GM19455 (cell line): ENCODE results near the gene RTN4RL1.

Source experiments
- ATAC-seq: cut with Tn5 transposase; IDR thresholded peaks from one replicate; pipeline ENCODE4 v1.9.1; 2021; ENCODE audit not compliant: unreplicated experiment

RTN4RL1 gene

GRCh38 chr17:1928976-1929375 is 96.2 kb downstream of the RTN4RL1 start:
- ATAC-seq, result no peak

GRCh38 chr17:1920948-1921351 is 104.2 kb downstream of the RTN4RL1 start:
- ATAC-seq, result no peak

DNA sequence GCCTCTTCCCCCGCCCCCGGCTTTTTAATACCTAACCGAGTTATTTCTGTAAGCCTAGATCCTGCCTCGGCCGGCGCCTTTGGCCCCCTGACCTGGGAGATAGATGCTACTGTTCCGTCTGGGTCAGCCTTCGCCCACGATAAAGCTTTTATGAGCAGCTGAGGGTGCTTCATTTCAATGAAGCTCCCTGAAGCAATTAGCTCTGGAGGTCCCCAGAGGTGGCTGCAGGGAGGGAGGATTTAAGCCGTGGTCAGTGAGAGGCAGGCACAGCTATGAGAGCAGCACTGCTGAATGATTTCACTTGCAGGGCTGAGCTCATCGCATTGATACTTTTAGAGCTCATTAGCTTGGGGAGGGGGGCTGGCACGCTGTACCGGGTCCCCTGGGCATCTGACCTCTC is 105.9 kb downstream of the RTN4RL1 start:
- ATAC-seq, result no peak

- ATAC-seq, result no peak
These were observed 106.6 kb downstream of the RTN4RL1 start for GRCh38 chr17:1918346-1919162.

DNA sequence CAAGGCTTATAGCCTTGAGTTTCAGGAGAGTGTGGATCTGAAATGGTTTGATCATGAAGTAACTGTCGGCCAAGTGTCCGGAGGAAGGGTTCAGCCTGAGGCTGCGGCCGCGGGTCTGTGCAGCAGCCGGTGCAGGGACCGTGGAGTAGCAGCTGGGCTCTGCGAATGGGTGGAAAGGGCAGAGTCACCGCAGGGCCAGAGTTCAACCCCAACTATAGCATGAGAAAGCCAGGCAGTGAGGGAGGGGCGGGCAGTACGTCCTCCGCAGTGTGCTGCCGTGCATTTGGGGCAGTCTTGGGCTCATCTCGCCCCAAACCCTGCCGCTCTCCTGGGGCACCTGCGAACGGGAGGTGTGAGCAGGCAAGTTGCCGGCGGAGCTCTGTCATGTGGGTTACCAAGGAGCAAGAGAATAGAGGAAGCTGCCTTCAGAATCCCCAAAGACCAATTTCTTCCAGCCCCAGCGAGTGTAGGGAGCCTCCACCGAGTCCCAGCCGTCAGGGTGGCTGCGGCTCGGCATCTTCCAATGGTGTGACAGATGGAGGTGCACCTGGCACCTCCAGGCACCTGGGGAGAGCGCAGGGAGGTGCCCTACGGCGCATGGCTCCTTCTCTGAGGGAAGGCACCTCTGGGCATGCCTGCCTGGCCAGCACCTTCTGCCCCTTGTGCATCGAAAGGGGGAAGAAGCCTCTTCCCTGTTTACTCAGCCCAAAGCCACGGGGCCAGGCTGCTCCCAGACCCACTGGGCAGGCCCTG is 108.0 kb downstream of the RTN4RL1 start:
- no peak for ATAC-seq

DNA sequence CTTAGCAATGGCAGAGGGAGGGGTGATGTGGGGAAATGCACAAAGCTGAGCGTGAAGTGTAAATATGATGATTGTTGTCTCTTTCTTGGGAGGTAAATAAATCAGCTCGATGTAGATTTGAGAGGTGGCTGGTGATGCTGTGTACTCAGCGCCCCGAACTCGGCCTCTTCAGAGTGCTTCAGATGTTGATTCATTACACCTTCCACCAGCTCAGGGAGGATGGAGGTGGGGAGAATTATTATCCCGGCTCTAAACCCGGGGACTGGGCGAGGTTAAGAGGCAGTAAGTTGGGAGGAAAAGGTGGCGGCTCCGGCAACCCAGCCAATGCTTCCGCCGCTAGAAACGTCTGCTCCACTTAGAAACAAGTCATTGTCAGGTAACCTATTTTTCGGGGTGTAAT is 108.8 kb downstream of the RTN4RL1 start:
- ATAC-seq, result no peak

GRCh38 chr17:1915889-1916288 is 109.2 kb downstream of the RTN4RL1 start:
- ATAC-seq, result no peak

- no peak for ATAC-seq
These were observed 110.5 kb downstream of the RTN4RL1 start for GRCh38 chr17:1914661-1915083.

GRCh38 chr17:1913702-1914101 is 111.4 kb downstream of the RTN4RL1 start:
- ATAC-seq, result no peak

DNA sequence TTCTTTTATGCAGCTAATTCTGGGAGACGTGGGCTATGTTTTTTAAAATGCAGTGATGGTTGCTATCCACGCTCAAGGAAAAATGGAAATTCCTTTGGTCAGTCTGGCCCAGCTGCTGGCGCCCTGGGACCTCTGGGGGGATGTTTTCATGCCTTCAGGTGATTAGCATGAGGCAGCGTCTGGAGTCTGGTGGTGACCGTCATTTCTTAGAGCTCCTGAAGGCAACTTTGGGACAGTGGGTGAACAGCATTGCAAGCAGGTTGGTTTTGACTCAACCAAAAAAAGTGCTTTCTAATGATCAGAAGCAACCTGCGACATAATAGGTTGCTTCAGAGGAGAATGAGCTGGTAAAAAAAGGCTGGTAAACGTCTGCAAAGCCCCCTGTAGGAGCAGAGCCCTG is 113.0 kb downstream of the RTN4RL1 start:
- ATAC-seq, result no peak

DNA sequence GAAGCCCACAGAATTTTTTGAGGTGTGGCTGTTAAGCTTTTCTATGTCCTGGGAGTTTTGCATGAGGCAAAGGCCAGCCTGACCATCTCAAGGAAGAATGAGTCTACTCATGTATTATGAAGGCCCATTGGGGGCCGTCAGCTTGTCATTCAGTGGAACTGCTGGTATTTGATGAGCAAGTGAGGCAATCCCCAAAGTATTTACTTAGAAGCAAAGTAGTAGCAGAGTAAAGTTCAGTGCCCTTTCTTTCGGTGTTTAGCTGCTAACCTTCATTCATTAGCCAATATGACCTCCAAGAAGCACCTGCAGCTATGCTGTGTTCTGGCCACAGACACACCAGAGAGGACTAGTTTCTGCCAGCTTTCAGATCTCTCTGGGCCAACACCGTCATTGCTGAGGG is 115.1 kb downstream of the RTN4RL1 start:
- no peak for ATAC-seq

DNA sequence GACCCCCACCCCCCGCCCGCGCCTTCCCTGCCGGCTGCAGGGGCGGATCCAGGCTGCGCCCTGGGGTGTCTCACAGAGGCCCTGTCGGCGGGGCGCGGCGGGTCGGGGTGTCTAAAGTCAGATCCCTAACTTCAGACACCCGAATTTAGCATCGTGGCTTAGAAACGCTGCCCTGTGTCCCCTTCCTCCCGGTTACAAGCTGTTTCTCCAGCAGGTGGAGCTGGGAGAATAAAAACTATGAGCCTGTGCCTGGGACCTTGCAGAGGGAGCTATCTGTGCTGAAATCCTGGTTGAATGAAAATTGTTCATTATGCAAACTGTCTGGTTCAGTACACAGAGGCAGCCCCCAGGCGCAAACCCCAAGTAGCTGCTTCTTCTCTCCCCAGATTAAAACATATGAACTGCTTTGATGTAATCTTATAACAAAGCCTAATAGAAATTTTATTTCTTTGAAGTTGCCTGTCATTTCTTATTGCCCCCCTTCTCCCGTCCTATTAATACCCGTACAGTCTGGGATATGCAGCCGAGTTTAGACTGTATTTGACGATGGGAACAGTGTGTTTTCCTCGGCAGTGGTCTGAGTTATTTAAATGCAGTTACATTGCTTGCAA is 116.3 kb downstream of the RTN4RL1 start:
- ATAC-seq, result no peak

DNA sequence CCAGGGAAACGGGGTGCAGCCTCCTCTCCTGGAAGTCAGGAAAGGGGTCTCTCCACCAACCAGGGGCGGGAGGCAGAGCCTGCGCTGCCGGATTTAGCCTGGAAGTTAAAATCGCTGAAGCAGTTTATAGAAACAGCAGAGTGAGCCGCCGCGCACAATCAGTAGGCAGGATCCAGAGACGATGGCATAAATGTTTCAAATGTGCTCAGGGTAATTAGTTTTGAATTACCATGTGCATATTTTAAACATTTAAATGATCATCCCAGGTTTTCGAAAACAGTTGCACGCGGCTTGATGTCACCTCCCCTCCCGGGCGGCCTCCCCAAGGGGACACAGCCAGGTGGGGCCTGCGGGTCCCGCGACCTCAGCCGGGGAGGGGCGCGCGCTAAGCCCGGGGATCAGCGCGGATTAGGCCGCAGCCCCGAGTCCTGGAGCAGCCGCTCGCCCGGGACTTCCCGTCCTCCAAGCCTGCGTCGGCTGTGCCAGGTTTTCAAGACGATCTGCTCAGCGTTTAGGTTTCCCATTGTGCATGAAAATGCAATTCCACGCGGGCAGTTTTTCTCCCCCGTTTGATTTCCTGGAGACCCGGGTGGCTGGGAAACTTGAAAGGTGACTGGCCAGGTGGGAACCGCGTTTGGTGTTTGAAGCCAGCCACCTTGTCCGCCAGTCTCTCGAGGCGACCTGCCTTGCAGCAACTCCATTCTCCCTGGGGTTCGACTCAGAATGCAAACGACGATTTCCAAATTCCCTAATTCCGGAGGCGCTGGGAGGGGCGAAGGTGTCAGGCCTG is 117.0 kb downstream of the RTN4RL1 start:
- no peak for ATAC-seq

- ATAC-seq, result no peak
These were observed 117.9 kb downstream of the RTN4RL1 start for GRCh38 chr17:1907216-1907631.

- no peak for ATAC-seq
These were observed 118.5 kb downstream of the RTN4RL1 start for GRCh38 chr17:1906662-1907101.

DNA sequence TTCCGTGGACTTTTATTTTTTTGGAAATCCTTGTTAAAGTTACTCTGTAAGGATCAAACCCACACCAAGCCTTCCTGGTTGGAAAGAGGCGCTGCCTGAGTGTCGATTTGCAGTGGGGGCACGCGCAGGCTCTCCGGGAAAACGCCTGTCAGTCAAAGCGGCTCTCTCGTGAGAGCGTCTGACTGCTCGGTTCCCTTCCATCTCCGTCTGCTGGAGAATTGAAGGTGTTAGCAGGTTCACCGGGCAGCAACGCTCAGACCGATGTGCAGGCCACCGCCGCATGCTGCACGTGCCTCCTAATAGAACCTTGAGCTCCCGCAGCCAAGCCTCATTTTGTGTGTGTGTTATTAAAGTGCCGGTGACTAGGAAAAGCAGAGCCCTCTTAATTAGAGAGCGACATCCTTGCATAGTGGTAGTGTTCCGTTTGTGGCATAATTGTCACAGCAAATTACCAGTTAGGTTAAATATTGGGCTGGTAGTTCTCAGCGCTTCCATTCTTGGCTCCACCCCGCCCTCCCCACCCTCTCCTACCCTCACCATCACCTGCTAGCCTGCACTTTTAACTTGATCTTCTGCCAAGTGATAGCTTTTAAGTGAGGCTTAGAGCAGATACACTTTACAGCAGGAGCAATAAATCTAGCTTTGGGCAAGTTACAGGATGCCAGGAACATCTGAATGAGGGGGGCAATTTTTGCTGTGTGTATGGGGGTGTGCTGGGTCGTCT is 119.8 kb downstream of the RTN4RL1 start:
- ATAC-seq, result no peak

- no peak for ATAC-seq
These were observed 120.6 kb downstream of the RTN4RL1 start for GRCh38 chr17:1904273-1905182.

- ATAC-seq, result no peak
These were observed 125.6 kb downstream of the RTN4RL1 start for GRCh38 chr17:1899403-1900000.

- ATAC-seq, result no peak
These were observed 126.3 kb downstream of the RTN4RL1 start for GRCh38 chr17:1898872-1899271.
